ENCODE results near the gene PCED1A.
"Not testable (repeated sequence)": the region's sequence is repeated elsewhere in the genome, so short reads cannot be mapped to it uniquely, and the experiment has no call there.

PCED1A gene

GRCh38 chr20:2838170-2838797 is 2.2 kb downstream of the PCED1A start:
- TF ChIP-seq CTCF (conservative IDR thresholded peaks at IDR 0.05; ENCODE audit: low read length), result no peak
- no peak overlapping the region for H3K4me3 ChIP-seq (ENCODE audit: low read length)
- no peak for DNase-seq (ENCODE audit: low read depth)

- no peak for DNase-seq (ENCODE audit: low read depth)
- no peak overlapping the region for H3K4me3 ChIP-seq (ENCODE audit: low read length)
- no peak for TF ChIP-seq CTCF (conservative IDR thresholded peaks at IDR 0.05; ENCODE audit: low read length)
Measured at GRCh38 chr20:2837221-2837960, 3.1 kb downstream of the PCED1A start.

GRCh38 chr20:2836035-2836434 is 4.4 kb downstream of the PCED1A start:
- TF ChIP-seq CTCF (conservative IDR thresholded peaks at IDR 0.05; ENCODE audit: low read length), result no peak
- DNase-seq (ENCODE audit: low read depth), result no peak
- H3K4me3 ChIP-seq (ENCODE audit: low read length), result no peak overlapping the region

- no peak for TF ChIP-seq CTCF (conservative IDR thresholded peaks at IDR 0.05; ENCODE audit: low read length)
- no peak for DNase-seq (ENCODE audit: low read depth)
- H3K4me3 ChIP-seq (ENCODE audit: low read length), result no peak overlapping the region
Measured at GRCh38 chr20:2835331-2835796, 5.1 kb downstream of the PCED1A start.

GRCh38 chr20:2834401-2835110 is 5.9 kb downstream of the PCED1A start:
- H3K4me3 ChIP-seq (ENCODE audit: low read length), result no peak overlapping the region
- no peak for TF ChIP-seq CTCF (conservative IDR thresholded peaks at IDR 0.05; ENCODE audit: low read length)
- no peak for DNase-seq (ENCODE audit: low read depth)

GRCh38 chr20:2833761-2834160 is 6.7 kb downstream of the PCED1A start:
- DNase-seq (ENCODE audit: low read depth), result no peak
- H3K4me3 ChIP-seq (ENCODE audit: low read length), result no peak overlapping the region
- no peak for TF ChIP-seq CTCF (conservative IDR thresholded peaks at IDR 0.05; ENCODE audit: low read length)

- DNase-seq (ENCODE audit: low read depth); H3K4me3 ChIP-seq (ENCODE audit: low read length): not testable (repeated sequence)
Measured at GRCh38 chr20:2831206-2831605, 9.2 kb downstream of the PCED1A start.

Data from AG10803 (cell line).